OCI-LY7 (cell line): ENCODE measurements around the gene IPO9. TPM values are rescaled to one million over a fixed set of nuclear protein-coding genes. Genes with fewer than 3 reads are reported as not detected.

ENCODE experiments used
- BruUV-seq: library from RNA; stranded (reverse); fragments of 400-500 nt; replicated peaks from 2 replicates; lab custom pipeline; 2021; lab: Mats Ljungman, UMichigan
- CTCF ChIA-PET: fragments of 300-600 bp; sonication (Branson Sonifier 250); formaldehyde crosslinking; loops from one replicate; lab custom pipeline; 2022; ENCODE audit warnings: antibody characterized with exemption; ENCODE audit not compliant: unreplicated experiment; lab: Charles Lee
- POLR2A ChIA-PET: fragments of 300-600 bp; sonication (Branson Sonifier 250); formaldehyde crosslinking; loops from one replicate; lab custom pipeline; 2022; ENCODE audit warnings: antibody characterized with exemption; lab: Charles Lee
- DNase-seq: peaks from one replicate; pipeline ENCODE4 v3.0.0-alpha.2; 2015; ENCODE audit warnings: low spot score
- H2AFZ ChIP-seq: fragments of 200-600 bp; sonication (generic), shearing (Covaris generic); 2 replicates; pipeline ENCODE4 v1.6.1; 2014; ENCODE audit warnings: mild to moderate bottlenecking, antibody characterized with exemption, low read length, moderate library complexity
- H3K27ac ChIP-seq: fragments of 200-600 bp; sonication (generic); 2 replicates; pipeline ENCODE4 v1.5.1; 2014; ENCODE audit warnings: mixed run types, low read depth, mild to moderate bottlenecking, moderate library complexity, low read length, inconsistent platforms; ENCODE audit not compliant: poor library complexity, severe bottlenecking
- H3K36me3 ChIP-seq: fragments of 200-600 bp; sonication (generic); 2 replicates; pipeline ENCODE4 v1.6.1; 2014; ENCODE audit warnings: mild to moderate bottlenecking, antibody characterized with exemption, low read length, moderate library complexity, mixed read lengths; ENCODE audit not compliant: insufficient read depth
- H3K4me1 ChIP-seq: fragments of 200-600 bp; sonication (generic); 2 replicates; pipeline ENCODE4 v1.5.1; 2014; ENCODE audit warnings: mild to moderate bottlenecking, low read length; ENCODE audit not compliant: insufficient read depth, poor library complexity, severe bottlenecking
- H3K4me2 ChIP-seq: fragments of 200-600 bp; sonication (generic); 2 replicates; pipeline ENCODE4 v1.6.1; 2014; ENCODE audit warnings: mild to moderate bottlenecking, low read length
- H3K4me3 ChIP-seq: fragments of 200-600 bp; sonication (generic); 2 replicates; pipeline ENCODE4 v1.5.1; 2014; ENCODE audit warnings: mild to moderate bottlenecking, low read depth, low read length; ENCODE audit not compliant: poor library complexity, severe bottlenecking
- H3K79me2 ChIP-seq: fragments of 200-600 bp; sonication (generic); 2 replicates; pipeline ENCODE4 v1.6.1; 2016; ENCODE audit warnings: low read depth, mild to moderate bottlenecking, low read length, moderate library complexity, mixed read lengths; ENCODE audit not compliant: insufficient read depth
- H3K9me2 ChIP-seq: fragments of 200-600 bp; sonication (generic); 2 replicates; pipeline ENCODE4 v1.6.1; 2016; ENCODE audit warnings: mild to moderate bottlenecking, low read length, mixed read lengths; ENCODE audit not compliant: insufficient read depth
- H3K9me3 ChIP-seq: fragments of 200-600 bp; sonication (generic); 2 replicates; pipeline ENCODE4 v1.6.1; 2014; ENCODE audit warnings: mild to moderate bottlenecking, mixed run types, low read length, mixed read lengths
- H4K20me1 ChIP-seq: fragments of 200-600 bp; sonication (generic); 2 replicates; pipeline ENCODE4 v1.6.1; 2014; ENCODE audit warnings: mild to moderate bottlenecking, antibody characterized with exemption, low read length, moderate library complexity, mixed read lengths; ENCODE audit not compliant: insufficient read depth
- CTCF ChIP-seq: fragments of 200-600 bp; sonication (generic); conservative IDR thresholded peaks from 2 replicates; pipeline ENCODE4 v1.5.1; 2014; ENCODE audit warnings: mild to moderate bottlenecking, antibody characterized with exemption, low read length, moderate library complexity, mixed read lengths
- EZH2phosphoT487 ChIP-seq: fragments of 200-600 bp; sonication (generic); IDR thresholded peaks from 2 replicates; pipeline ENCODE4 v1.6.1; 2018; ENCODE audit warnings: low read depth, borderline replicate concordance, mild to moderate bottlenecking, mixed run types, antibody characterized with exemption, low read length, moderate library complexity, mixed read lengths
- intact Hi-C: fragments of 100-400 bp; cut with micrococcal nuclease; formaldehyde crosslinking; loops from one replicate; pipeline ENCODE4 v1.10.0; 2022; ENCODE audit not compliant: unreplicated experiment
- total RNA-seq, 2 experiments: library from RNA; depleted of rRNA in 1 of 2; stranded (reverse); fragments of >200 nt in 1 of 2; shearing (Covaris generic) in 1 of 2; gene quantifications; 2 replicates each; pipeline ENCODE4 v1.2.3, GENCODE V29; 2014 to 2022

Gene IPO9
- total RNA-seq, 2 experiments from 2014 or later = 47.2 to 67.9 TPM

GRCh38 chr1:201825245-201825644 is 3.7 kb upstream of the IPO9 start:
- H3K79me2 ChIP-seq = peaks cover 11% of the 10 kb centered on the region
- BruUV-seq = no TSS peak
- H3K9me3 ChIP-seq = no peaks in the 10 kb centered on the region
- no peak for DNase-seq
- no peak overlapping the region for H3K4me2 ChIP-seq
- H3K27ac ChIP-seq = no peak overlapping the region
- no peak for TF ChIP-seq EZH2phosphoT487
- no peak for TF ChIP-seq CTCF
- no peak overlapping the region for H3K4me3 ChIP-seq
- ChIA-PET CTCF (no interaction called here), POLR2A (interaction anchor here (0.6 kb wide), 1 partner anchor 24 kb away, joined by 3 read pairs; no protein-coding TSS in a partner anchor)
- peaks cover 7% of the 10 kb centered on the region; the same call in 1 of the 2 replicates for H4K20me1 ChIP-seq
- H2AFZ ChIP-seq = no peak overlapping the region
- H3K36me3 ChIP-seq = peaks cover 7% of the 10 kb centered on the region; the same call in 1 of the 2 replicates
- no peaks in the 10 kb centered on the region for H3K9me2 ChIP-seq
- H3K4me1 ChIP-seq = peaks cover 7% of the 10 kb centered on the region
- intact Hi-C loops = loop anchor here (5.0 kb wide), 1 partner anchor 147 kb away; no protein-coding TSS in a partner anchor

GRCh38 chr1:201826830-201827229 is 2.1 kb upstream of the IPO9 start:
- Histone ChIP-seq H3K9me3 (no peaks in the 10 kb centered on the region), H3K27ac (no peak overlapping the region), H3K9me2 (no peaks in the 10 kb centered on the region), H3K79me2 (peaks cover 27% of the 10 kb centered on the region), H4K20me1 (peaks cover 22% of the 10 kb centered on the region), H2AFZ (no peak overlapping the region), H3K4me1 (peaks cover 23% of the 10 kb centered on the region), H3K4me2 (no peak overlapping the region), H3K36me3 (peaks cover 19% of the 10 kb centered on the region), H3K4me3 (no peak overlapping the region)
- CTCF ChIA-PET = interaction anchor here (0.6 kb wide), 1 partner anchor 27 kb away, joined by 3 read pairs; no protein-coding TSS in a partner anchor
- TF ChIP-seq CTCF = no peak
- TF ChIP-seq EZH2phosphoT487 = no peak
- intact Hi-C loops = loop anchor here (5.0 kb wide), 1 partner anchor 145 kb away; no protein-coding TSS in a partner anchor
- DNase-seq = no peak
- no TSS peak for BruUV-seq
- POLR2A ChIA-PET = interaction anchor here (0.6 to 1.1 kb wide), 4 partner anchors 8 to 87 kb away, joined by 3 to 6 read pairs (median 4); no protein-coding TSS in a partner anchor
